Measurements from ENCODE around the gene DMAC1. TPM values are rescaled to one million over a fixed set of nuclear protein-coding genes. Genes with fewer than 3 reads are reported as not detected.

The DMAC1 gene
- polyA plus RNA-seq, 2 of the 4 experiments (the other 2 are of a cell fraction) = 34.3 to 58.9 TPM

- no peak for ATAC-seq
- POLR2A ChIA-PET = no interaction called here
- Histone ChIP-seq H3K4me3 (no peak overlapping the region), H3K4me2 (no peak overlapping the region), H3K9me3 (no peaks in the 10 kb centered on the region), H3K4me1 (no peaks in the 10 kb centered on the region), H3K27ac (no peak overlapping the region)
- CTCF ChIA-PET = no interaction called here
- no peak for DNase-seq (ENCODE audit: low read depth in 1 of 2, low spot score in 1 of 2)
- TF ChIP-seq ZFP36 (IDR thresholded peaks at IDR 0.05; ENCODE audit: borderline replicate concordance, partially characterized antibody) (no peak), SREBF2 (IDR thresholded peaks at IDR 0.05) (no peak), ZNF302 (CRISPR knock-in tag; IDR thresholded peaks at IDR 0.05) (no peak), ZC3H11A (IDR thresholded peaks at IDR 0.05) (no peak), FOSL2 (IDR thresholded peaks at IDR 0.05) (no peak), FOSL2 (CRISPR knock-in tag; IDR thresholded peaks at IDR 0.05) (no peak), FOXS1 (CRISPR knock-in tag; IDR thresholded peaks at IDR 0.05) (no peak), MAX (IDR thresholded peaks at IDR 0.05) (no peak), ELK1 (IDR thresholded peaks at IDR 0.05; ENCODE audit: low read depth, low read length) (no peak), POLR2AphosphoS2 (conservative IDR thresholded peaks at IDR 0.05; ENCODE audit: low read length) (no peak), CHD4 (IDR thresholded peaks at IDR 0.05; ENCODE audit: borderline replicate concordance) (no peak), PHF8 (IDR thresholded peaks at IDR 0.05; ENCODE audit: borderline replicate concordance, low read depth) (no peak), HES2 (IDR thresholded peaks at IDR 0.05) (no peak), HOXA7 (CRISPR knock-in tag; IDR thresholded peaks at IDR 0.05) (no peak), MYC (IDR thresholded peaks at IDR 0.05; ENCODE audit: borderline replicate concordance, low read length) (no peak)
- WGBS (ENCODE audit: missing lambda C conversion rate) = under 1% methylated on average over 2 of the region's 2 CpGs
- no peak for FAIRE-seq
Measured at GRCh38 chr9:7827056-7827455, 27.5 kb upstream of the DMAC1 start.

GRCh38 chr9:7823651-7824050 lies 24.1 kb upstream of the DMAC1 start:
- Histone ChIP-seq H3K9me3 (no peaks in the 10 kb centered on the region), H3K4me2 (no peak overlapping the region), H3K4me3 (no peak overlapping the region), H3K27ac (no peak overlapping the region), H3K4me1 (no peaks in the 10 kb centered on the region)
- WGBS (ENCODE audit: missing lambda C conversion rate) = 41% methylated on average over 5 of the region's 5 CpGs
- DNase-seq (ENCODE audit: low read depth in 1 of 2, low spot score in 1 of 2) = no peak
- ChIA-PET POLR2A (no interaction called here), CTCF (no interaction called here)
- TF ChIP-seq MAX (IDR thresholded peaks at IDR 0.05) = no peak
- TF ChIP-seq MAZ (IDR thresholded peaks at IDR 0.05; ENCODE audit: borderline replicate concordance, low read depth, low read length) = no peak
- TF ChIP-seq RCOR1 (IDR thresholded peaks at IDR 0.05; ENCODE audit: low read depth, low read length) = no peak
- TF ChIP-seq JUNB (IDR thresholded peaks at IDR 0.05) = no peak
- no peak for TF ChIP-seq PHF8 (IDR thresholded peaks at IDR 0.05; ENCODE audit: borderline replicate concordance, low read depth)
- no peak for TF ChIP-seq CBX8 (IDR thresholded peaks at IDR 0.05)
- no peak for TF ChIP-seq MAFK (IDR thresholded peaks at IDR 0.05; ENCODE audit: partially characterized antibody)
- TF ChIP-seq E2F6 (IDR thresholded peaks at IDR 0.05; ENCODE audit: borderline replicate concordance, low read depth) = no peak
- no peak for TF ChIP-seq ZNF302 (CRISPR knock-in tag; IDR thresholded peaks at IDR 0.05)
- TF ChIP-seq ATOH8 (CRISPR knock-in tag; IDR thresholded peaks at IDR 0.05; ENCODE audit: low read depth) = no peak
- no peak for TF ChIP-seq TP53 (CRISPR knock-in tag; IDR thresholded peaks at IDR 0.05)
- TF ChIP-seq CEBPB (IDR thresholded peaks at IDR 0.05) = no peak
- TF ChIP-seq JUN (IDR thresholded peaks at IDR 0.05) = no peak
- TF ChIP-seq HOXA7 (CRISPR knock-in tag; IDR thresholded peaks at IDR 0.05) = no peak
- TF ChIP-seq USF2 (IDR thresholded peaks at IDR 0.05) = no peak
- TF ChIP-seq ZFP36 (IDR thresholded peaks at IDR 0.05; ENCODE audit: borderline replicate concordance, partially characterized antibody) = no peak
- no peak for FAIRE-seq
- no peak for ATAC-seq
